A673 (cell line): ENCODE results near the gene MAP7D2.

Source experiments
- EZH2 ChIP-seq: fragments of 200-600 bp; sonication (generic); IDR thresholded peaks from 2 replicates; pipeline ENCODE4 v1.6.1; 2017; ENCODE audit warnings: borderline replicate concordance, low read depth, mild to moderate bottlenecking, mixed read lengths, antibody characterized with exemption, low read length; ENCODE audit not compliant: poor library complexity, severe bottlenecking
- TF ChIP-seq, protein P1 (sequence below): fragments of 300-800, 200-600 bp; sonication (generic); conservative IDR thresholded peaks from 2 replicates; pipeline ENCODE4 v1.5.1; 2017; ENCODE audit warnings: low read depth, mild to moderate bottlenecking, antibody characterized with exemption, low read length, moderate library complexity, mixed read lengths

DNA sequence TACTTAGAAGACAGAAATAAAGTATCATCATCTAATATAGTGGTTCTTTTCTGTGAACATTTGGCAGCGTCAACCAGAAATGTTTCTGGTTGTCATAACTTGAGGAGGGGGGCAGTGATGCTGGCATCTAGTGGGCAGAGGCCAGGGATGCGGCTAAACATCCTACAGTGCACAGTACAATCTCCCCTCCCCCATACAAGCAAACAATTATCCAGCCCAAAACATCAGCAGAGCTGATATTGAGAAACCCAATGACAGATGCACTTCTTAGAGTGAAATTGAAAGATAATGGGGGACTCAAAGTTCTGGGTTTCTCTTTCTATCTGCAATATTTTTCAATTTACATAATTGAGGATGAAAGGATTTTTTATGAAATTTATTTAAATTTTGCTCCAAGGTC lies 26.9 kb upstream of the MAP7D2 start:
- TF ChIP-seq, protein P1, sequence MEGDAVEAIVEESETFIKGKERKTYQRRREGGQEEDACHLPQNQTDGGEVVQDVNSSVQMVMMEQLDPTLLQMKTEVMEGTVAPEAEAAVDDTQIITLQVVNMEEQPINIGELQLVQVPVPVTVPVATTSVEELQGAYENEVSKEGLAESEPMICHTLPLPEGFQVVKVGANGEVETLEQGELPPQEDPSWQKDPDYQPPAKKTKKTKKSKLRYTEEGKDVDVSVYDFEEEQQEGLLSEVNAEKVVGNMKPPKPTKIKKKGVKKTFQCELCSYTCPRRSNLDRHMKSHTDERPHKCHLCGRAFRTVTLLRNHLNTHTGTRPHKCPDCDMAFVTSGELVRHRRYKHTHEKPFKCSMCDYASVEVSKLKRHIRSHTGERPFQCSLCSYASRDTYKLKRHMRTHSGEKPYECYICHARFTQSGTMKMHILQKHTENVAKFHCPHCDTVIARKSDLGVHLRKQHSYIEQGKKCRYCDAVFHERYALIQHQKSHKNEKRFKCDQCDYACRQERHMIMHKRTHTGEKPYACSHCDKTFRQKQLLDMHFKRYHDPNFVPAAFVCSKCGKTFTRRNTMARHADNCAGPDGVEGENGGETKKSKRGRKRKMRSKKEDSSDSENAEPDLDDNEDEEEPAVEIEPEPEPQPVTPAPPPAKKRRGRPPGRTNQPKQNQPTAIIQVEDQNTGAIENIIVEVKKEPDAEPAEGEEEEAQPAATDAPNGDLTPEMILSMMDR: no peak
- no peak for TF ChIP-seq EZH2
